GM19467 (cell line): Measurements from ENCODE around the gene FGFR3.

Experiments used
- ATAC-seq: cut with Tn5 transposase; IDR thresholded peaks from one replicate; pipeline ENCODE4 v1.9.1; 2021; ENCODE audit warnings: mild to moderate bottlenecking, moderate library complexity; ENCODE audit not compliant: unreplicated experiment

FGFR3 gene

DNA sequence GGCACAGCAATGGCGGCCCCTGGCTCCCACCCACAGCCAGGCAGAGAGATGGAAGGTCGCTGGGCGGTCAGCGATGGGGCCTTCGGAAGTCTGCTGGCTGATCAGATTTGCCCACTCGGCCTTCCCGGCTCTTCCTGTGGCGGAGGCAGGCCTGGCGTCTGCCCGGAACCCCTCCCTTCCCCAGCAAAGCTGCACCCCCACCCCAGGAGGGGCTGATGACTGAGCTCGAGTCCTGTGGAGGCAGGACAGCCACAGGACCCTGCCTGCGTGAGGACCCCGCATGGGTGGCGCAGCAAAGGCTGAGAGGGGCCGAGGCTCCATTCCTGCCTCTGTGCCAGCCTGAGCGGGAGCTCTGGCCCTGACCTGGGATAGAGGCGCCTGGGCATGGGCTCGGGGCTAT is 37.0 kb upstream of the FGFR3 start:
- no peak for ATAC-seq

DNA sequence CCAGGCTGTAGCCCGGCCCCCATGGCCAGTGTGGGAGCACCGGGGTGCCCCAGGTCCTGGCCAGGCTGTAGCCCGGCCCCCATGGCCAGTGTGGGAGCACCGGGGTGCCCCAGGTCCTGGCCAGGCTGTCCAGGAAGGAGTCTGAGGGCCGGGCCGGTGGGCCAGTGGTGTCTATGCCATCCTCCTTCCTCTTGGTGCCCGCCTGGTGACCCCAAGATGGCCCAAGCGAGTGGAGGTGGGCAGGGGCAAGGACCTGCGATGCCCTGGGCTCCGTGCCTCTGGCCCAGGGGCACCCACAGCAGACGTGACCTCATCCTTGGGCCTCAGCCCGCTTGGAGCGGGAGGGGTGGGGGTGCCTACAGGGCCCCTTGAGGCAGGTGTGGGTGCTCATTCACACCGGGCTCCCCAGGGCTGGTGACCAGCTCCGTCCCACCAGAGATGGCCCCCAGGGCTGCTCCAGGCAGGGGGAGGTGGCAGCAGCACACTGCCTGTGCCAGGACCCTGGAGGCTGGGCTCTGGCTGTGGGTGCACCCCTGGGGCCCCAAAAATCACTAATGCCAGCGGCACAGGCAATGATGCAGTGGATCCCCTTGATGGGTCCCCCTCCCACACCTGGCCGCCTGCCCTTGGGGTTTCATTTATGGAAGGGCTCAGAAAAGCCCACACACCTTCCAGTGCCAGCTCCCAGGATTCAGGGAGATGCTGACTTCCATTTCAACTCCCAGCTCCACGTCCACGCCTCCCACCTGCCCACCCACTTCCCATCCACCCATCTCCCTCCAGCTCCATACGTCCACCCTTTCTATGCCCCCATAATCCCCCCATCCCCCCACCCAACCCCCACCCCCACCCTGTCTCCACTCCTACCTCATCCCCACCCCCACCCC is 36.0 kb upstream of the FGFR3 start:
- ATAC-seq: no peak

DNA sequence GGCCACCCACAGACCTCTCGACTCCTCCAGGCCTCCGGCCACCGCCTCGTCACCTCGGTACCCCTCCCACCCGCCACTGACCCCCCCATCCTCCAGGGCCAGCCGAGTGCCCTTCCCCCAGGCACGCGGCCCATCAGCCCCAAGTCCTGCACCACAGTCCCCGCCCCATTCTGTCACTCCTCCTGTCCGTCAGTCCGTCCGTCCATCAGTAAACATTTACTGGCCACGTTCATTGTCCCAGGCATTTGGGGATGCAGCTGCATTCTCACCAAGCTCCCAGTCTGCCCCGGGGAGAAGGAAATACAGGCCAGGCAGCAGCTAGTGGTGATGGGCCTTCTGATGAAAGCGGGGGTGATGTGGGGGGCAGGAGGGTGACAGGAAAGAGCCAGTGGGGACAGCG is 35.3 kb upstream of the FGFR3 start:
- no peak for ATAC-seq

DNA sequence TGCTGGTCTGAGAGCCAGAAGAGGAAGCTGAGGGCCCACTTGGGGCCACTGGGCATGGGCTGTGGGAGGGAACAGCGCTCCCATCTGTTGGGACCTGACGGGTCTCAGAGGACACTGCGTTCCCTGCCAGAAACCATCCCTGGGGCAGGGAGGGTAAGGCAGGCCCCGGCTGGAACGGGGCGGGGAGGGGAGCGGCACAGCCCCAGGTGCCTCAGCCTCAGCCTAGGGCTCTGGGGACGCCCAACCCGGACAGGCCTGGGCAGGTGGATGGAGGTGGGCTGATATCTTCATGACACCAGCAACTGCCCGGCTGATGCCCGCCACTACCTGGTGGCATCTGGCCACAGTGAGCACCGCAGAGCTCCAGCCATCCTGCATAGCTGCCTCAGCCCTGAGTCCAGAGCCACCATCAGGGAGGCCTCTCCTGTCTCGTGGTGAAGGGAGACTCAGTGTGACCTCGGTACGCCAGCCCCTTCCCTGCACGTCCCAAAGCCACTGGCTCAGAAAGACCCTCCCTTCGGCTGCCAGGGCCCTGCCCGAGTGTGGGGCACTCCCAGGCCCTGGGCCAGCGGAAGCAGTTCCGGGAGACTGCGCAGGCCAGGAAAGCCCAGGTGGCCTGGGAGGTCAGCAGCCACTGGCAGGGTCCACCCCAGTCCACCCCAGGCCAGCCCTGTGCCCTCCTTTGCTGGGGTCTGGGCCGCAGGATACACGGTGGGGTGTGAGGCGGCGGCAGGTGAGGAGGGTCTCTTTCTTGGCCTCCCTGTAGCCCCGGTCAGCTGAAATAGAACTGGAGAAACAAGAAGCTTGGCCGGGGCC is 34.6 kb upstream of the FGFR3 start:
- no peak for ATAC-seq

GRCh38 chr4:1759170-1759817 is 33.8 kb upstream of the FGFR3 start:
- no peak for ATAC-seq

- no peak for ATAC-seq
Observed at GRCh38 chr4:1759818-1760223, 33.3 kb upstream of the FGFR3 start.

DNA sequence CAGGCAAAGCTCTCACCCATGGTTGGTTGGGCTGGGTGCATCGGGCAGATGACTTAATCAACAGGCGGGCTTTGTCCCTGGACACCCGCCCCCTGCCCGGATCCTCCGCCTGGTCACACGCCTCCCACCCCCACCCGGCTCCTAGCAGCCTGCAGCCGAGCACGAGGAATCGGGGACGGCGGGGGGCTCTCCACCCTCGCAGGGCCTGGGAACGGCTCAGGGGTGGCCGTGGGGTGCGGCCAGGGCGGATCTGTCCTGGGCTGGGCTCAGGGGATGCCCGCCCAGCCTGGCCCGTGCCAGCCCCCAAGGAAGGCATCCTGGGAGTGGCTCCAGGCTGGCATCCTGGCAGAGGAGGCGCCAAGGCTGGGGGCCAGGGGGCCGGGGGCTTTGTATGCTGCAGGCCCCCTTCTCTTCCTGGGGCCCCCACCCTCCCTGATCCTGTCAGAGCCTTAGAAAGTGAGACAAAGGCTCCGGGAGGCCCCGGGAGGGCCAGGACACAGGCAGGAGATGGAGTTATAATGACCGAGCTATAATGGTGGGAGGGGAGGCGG is 32.5 kb upstream of the FGFR3 start:
- ATAC-seq: no peak

DNA sequence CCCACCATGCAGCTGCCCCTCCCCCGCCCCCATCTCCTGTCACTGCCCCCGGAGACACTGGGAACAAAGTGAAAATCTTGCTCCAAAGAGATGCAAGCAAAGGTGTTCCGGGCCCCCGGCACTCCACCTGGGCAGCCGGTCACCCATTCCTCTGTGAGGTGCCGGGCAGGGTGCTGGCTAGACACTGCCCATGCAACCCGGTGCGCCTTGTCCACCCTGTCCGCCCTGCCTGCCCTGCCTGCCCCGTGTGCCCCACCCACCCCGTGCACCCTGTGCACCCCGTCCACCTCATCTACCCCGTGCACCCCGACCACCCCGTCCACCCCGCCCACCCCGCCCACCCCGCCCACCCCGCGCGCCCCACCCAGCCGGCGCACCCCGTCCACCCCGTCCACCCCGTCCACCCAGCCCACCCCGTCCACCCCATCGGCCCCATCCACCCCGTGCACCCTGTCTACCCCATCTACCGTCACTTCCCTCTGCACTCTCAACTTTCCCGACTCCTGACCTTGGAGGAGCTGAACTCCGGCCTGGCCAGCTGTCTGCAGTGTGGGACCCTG is 31.9 kb upstream of the FGFR3 start:
- no peak for ATAC-seq

DNA sequence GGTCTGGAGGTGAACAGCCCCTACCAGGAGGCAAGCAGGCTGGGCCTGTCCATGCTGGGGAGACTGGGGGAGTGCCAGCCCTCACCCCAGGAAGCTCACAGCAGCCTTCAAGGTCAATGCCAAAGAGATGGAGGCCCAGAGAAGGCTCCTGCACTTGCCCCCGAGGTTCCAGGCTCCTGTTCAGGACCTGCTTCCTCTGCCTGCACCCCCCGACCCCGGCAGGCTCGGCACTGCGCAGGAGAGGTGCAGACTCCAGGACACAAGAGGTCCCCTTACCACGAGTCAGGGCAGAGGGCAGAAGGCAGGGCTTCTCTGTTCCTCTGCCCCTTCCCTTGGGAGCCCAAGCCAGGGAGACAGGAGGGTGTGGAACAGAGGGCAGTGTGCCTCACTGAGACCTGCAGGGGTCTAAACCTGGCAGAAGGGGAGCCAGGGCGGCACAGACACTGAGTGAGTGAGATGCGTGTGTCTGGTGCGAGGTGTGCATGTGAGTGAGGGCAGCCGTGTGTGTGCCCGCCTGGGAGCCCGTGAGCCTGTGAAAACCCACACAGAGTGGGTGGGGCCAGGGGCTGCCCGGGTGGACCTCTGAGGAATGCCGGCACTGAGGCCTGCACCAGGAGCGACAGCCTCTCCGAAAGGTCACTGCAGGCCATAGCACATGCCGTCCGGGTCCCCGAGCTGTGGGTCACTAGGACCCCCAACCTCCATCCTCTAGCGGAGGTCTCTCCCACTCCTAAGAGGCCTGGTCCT is 30.7 kb upstream of the FGFR3 start:
- ATAC-seq: no peak

- no peak for ATAC-seq
Observed at GRCh38 chr4:1763070-1763549, 30.0 kb upstream of the FGFR3 start.

DNA sequence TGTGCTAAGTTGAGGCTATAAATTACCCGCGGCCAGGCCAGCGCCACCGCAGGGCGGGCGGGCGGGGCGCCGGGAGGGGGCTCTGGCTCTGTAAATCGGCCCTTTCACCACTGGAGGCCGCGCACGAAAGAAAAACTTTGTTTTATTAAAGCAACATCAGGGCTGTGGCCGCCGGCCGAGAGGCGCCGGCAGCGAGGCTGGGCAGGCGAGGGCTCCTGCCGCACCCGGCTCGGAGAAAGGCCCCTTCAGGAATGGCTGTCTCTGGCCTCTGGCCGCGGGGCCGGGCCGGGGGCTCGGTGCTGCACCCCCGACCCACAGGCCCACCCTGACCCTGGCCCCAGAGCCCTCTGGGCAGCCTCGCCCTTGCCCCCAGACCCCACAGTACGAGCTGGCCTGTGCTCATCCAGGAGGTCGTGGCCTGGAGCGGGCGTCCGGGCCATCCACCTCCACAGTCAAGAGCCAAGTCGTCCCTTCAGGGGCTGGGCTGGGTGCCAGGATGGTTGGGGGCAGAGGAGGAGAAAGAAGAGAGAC is 29.5 kb upstream of the FGFR3 start:
- no peak for ATAC-seq

DNA sequence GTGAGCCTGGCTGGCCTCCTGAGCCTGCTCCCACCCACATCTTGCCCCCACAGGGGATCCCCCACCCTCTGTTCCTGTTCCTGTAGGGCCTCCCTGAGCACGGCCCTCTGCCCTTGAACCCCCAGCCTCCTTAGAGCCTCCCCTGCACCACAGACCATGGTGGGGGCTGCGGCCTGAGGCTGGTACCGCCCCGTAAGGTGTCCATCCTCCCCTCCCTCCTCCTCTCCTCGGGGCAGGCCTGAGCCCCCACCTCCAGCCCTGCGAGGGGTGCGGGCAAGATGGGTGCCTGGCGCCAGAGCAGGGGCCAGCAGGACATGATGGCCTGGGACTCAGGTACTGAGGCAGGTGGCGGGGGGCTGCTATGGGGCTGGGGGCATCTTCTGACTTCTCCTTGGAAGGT is 28.4 kb upstream of the FGFR3 start:
- no peak for ATAC-seq

GRCh38 chr4:1765409-1766072 is 27.6 kb upstream of the FGFR3 start:
- ATAC-seq: no peak

GRCh38 chr4:1766106-1767060 is 26.7 kb upstream of the FGFR3 start:
- no peak for ATAC-seq

GRCh38 chr4:1767061-1767769 is 25.9 kb upstream of the FGFR3 start:
- ATAC-seq: no peak

DNA sequence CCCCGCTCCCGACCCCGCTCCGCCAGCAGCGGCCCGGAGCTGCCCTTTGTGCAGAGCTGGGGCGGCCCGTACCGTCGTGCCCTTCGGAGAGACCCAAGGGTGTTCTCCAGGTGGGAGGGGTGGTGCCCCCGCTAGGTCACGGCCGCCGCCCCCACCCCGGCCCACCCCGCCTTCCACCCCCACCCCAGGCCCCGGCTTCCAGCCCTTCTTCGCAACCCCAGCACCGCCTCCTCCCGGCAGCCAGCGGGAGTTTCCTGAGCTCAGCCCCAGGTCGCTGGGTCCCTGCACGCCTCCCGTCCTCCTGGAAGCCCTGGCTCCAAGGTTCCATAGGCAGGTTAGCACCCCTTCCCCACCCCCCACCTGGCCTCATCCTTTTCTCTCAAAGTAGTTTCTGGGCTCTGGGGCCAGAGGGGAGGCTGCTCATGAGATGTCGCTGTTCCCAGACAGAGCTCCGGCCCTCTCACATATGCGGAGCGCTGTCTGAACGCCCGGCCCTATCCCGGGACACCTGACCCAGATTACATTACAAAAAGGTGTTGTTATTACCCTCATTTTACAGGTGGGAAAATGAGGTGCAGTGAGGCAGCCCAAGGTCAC is 25.2 kb upstream of the FGFR3 start:
- no peak for ATAC-seq

DNA sequence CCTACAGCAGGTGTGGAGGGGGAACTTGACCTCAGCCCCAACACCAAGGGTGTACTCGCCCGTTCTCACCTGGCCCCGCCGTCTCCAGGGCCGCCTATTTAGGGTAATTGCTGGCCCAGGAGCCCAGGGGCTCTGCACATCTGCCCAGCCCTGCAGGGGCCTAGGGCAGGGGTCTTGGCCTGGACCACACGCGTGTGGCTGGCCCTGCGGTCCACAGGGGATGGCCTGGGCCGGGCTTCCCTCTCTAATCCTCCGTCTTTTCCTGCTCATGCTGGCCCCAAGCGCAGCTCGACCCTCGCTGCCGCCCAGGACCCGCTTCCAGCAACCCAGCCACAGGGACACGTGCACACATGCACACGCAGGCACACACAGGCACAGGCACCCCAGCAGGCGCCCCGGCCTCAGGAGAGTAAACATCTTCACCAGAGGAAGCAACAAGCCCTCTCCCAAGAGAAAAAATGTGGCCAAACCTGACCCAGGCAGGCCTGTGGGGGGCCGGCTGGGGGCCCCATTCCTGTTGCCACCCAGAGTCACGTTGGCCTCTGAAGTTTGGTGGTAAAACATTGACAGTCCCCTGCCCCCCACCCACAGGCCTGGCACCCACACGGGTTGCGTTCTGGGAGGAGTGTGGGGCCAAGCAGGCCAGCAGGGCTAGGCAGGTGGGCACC is 24.6 kb upstream of the FGFR3 start:
- ATAC-seq: no peak
